ENCODE results near the gene MPRIP.

DNA sequence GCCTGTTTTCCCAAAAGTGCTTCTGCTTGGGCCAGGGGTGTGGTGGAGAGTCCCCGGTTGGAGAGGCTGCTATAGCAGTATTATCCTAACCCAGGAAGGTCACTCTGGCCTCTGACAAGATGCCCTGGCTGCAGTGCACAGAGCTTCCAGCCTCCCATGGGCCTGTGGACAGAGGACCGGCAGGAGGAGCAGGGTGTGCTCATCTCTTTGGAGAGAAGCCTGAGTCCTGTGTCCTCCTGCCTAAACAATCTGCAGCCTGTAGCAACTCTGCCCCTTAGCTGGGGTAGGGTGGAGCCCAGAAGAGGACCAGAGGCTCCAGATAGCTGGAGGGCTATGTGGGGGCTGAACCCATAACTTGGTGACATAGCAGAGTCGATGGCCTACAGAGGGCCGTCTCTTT lies 78.0 kb downstream of the MPRIP start:
- no peak for TF ChIP-seq EP300 (IDR thresholded peaks at IDR 0.05)
- TF ChIP-seq, protein P1, sequence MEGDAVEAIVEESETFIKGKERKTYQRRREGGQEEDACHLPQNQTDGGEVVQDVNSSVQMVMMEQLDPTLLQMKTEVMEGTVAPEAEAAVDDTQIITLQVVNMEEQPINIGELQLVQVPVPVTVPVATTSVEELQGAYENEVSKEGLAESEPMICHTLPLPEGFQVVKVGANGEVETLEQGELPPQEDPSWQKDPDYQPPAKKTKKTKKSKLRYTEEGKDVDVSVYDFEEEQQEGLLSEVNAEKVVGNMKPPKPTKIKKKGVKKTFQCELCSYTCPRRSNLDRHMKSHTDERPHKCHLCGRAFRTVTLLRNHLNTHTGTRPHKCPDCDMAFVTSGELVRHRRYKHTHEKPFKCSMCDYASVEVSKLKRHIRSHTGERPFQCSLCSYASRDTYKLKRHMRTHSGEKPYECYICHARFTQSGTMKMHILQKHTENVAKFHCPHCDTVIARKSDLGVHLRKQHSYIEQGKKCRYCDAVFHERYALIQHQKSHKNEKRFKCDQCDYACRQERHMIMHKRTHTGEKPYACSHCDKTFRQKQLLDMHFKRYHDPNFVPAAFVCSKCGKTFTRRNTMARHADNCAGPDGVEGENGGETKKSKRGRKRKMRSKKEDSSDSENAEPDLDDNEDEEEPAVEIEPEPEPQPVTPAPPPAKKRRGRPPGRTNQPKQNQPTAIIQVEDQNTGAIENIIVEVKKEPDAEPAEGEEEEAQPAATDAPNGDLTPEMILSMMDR (IDR thresholded peaks at IDR 0.05) = no peak
- no peak for TF ChIP-seq POLR2AphosphoS5 (IDR thresholded peaks at IDR 0.05)
- no peak for TF ChIP-seq POLR2A (IDR thresholded peaks at IDR 0.05)

Data from sigmoid colon (tissue), 4 donors.